ENCODE results near the gene ETV6. TPM values are rescaled to one million over a fixed set of nuclear protein-coding genes. Genes with fewer than 3 reads are reported as not detected.

ETV6 gene
- total and polyA plus RNA-seq, 3 donors from 2014 or later = 7.8 to 20.9 (median 16.3) TPM

- no peaks in the 10 kb centered on the region for H3K36me3 ChIP-seq (ENCODE audit: low read depth, missing control alignments)
- intact Hi-C loops (cut with DNase I; ENCODE audit: low total_unique reads) = no loop called here
- H3K27me3 ChIP-seq = no peaks in the 10 kb centered on the region
- no peak overlapping the region for H3K27ac ChIP-seq
- peaks cover 64% of the 10 kb centered on the region for H3K4me1 ChIP-seq
- TF ChIP-seq POLR2A (IDR thresholded peaks at IDR 0.05) = no peak
- TF ChIP-seq CTCF (IDR thresholded peaks at IDR 0.05) = no peak
- no peak for DNase-seq
- no peaks in the 10 kb centered on the region for H3K9me3 ChIP-seq
- WGBS, 2 donors = 71 to 79% methylated on average over 7 of the region's 7 CpGs
- H3K4me3 ChIP-seq = no peak overlapping the region
These were observed 175.8 kb downstream of the ETV6 start for GRCh38 chr12:11825278-11825677.

GRCh38 chr12:11826574-11826973 lies 177.1 kb downstream of the ETV6 start:
- H3K4me3 ChIP-seq = no peak overlapping the region
- H3K9me3 ChIP-seq = no peaks in the 10 kb centered on the region

GRCh38 chr12:11827091-11828061 lies 177.9 kb downstream of the ETV6 start:
- no peaks in the 10 kb centered on the region for H3K27me3 ChIP-seq
- intact Hi-C loops (cut with DNase I; ENCODE audit: low total_unique reads) = no loop called here
- 31 to 42% methylated on average over 17 of the region's 17 CpGs for WGBS, 2 donors
- H3K36me3 ChIP-seq (ENCODE audit: low read depth, missing control alignments) = no peaks in the 10 kb centered on the region
- H3K4me1 ChIP-seq = peaks cover 63% of the 10 kb centered on the region
- H3K4me3 ChIP-seq = no peak overlapping the region
- TF ChIP-seq POLR2A (IDR thresholded peaks at IDR 0.05) (no peak), CTCF (IDR thresholded peaks at IDR 0.05) (no peak)
- DNase-seq = peak; percentile 51
- no peaks in the 10 kb centered on the region for H3K9me3 ChIP-seq
- peak overlapping the region; percentile 53 to 78 for H3K27ac ChIP-seq

More at GRCh38 chr12:11826574-11826973, 177.1 kb downstream of the ETV6 start:
- Histone ChIP-seq H3K27ac (peak overlapping the region; percentile 56 to 78), H3K36me3 (ENCODE audit: low read depth, missing control alignments) (no peaks in the 10 kb centered on the region), H3K4me1 (peaks cover 68% of the 10 kb centered on the region), H3K27me3 (no peaks in the 10 kb centered on the region)
- intact Hi-C loops (cut with DNase I; ENCODE audit: low total_unique reads) = no loop called here
- WGBS, 2 donors = 25 to 61% methylated on average over 3 of the region's 3 CpGs
- peak; percentile 37 for DNase-seq
- TF ChIP-seq POLR2A (IDR thresholded peaks at IDR 0.05) (no peak), CTCF (IDR thresholded peaks at IDR 0.05) (no peak)

- H3K4me1 ChIP-seq = peaks cover 72% of the 10 kb centered on the region
- H3K4me3 ChIP-seq = no peak overlapping the region
- H3K27me3 ChIP-seq = no peaks in the 10 kb centered on the region
- TF ChIP-seq POLR2A (IDR thresholded peaks at IDR 0.05) (no peak), CTCF (IDR thresholded peaks at IDR 0.05) (no peak)
- no peaks in the 10 kb centered on the region for H3K36me3 ChIP-seq (ENCODE audit: low read depth, missing control alignments)
- H3K9me3 ChIP-seq = no peaks in the 10 kb centered on the region
- WGBS, 2 donors = 25 to 38% methylated on average over 4 of the region's 4 CpGs
- intact Hi-C loops (cut with DNase I; ENCODE audit: low total_unique reads) = no loop called here
- no peak for DNase-seq
- peak overlapping the region; percentile 46 to 78 for H3K27ac ChIP-seq
These were observed 180.3 kb downstream of the ETV6 start for GRCh38 chr12:11829764-11830194.

Data from testis (tissue), 3 donors.